GM18517 (cell line): ENCODE measurements around the gene CDCP1.
"Not testable (repeated sequence)": the region's sequence is repeated elsewhere in the genome, so short reads cannot be mapped to it uniquely, and the experiment has no call there.

ENCODE experiments used
- ATAC-seq: cut with Tn5 transposase; IDR thresholded peaks from one replicate; pipeline ENCODE4 v1.9.1; 2021; ENCODE audit warnings: mild to moderate bottlenecking, moderate library complexity; ENCODE audit not compliant: unreplicated experiment

The CDCP1 gene

GRCh38 chr3:45088543-45089358 lies 57.4 kb downstream of the CDCP1 start:
- ATAC-seq, result no peak

- ATAC-seq, result no peak
Observed at GRCh38 chr3:45087155-45087554, 59.0 kb downstream of the CDCP1 start.

GRCh38 chr3:45084820-45085816 lies 61.1 kb downstream of the CDCP1 start:
- no peak for ATAC-seq

GRCh38 chr3:45084361-45084760 lies 61.8 kb downstream of the CDCP1 start:
- ATAC-seq, result no peak

DNA sequence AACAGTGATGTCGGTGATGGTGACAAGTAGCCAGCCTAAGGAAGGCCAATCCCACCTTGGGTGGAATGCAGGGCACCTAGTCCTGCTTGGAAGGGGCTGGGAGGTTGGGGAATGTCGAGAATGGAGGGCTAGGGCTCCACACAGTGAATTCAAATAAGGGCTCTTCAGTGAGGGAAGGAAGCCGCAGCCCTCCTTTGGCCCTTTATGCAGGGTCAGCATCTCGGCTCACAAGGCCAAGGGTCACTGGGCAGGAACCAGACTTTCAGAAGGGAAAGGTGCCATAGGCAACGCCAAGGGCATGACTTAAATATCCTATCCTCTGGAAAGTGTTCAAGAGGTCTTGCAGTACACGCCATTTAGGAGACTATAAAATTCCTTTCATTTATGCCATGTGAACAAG lies 63.2 kb downstream of the CDCP1 start:
- no peak for ATAC-seq

GRCh38 chr3:45082142-45082538 lies 64.0 kb downstream of the CDCP1 start:
- no peak for ATAC-seq

DNA sequence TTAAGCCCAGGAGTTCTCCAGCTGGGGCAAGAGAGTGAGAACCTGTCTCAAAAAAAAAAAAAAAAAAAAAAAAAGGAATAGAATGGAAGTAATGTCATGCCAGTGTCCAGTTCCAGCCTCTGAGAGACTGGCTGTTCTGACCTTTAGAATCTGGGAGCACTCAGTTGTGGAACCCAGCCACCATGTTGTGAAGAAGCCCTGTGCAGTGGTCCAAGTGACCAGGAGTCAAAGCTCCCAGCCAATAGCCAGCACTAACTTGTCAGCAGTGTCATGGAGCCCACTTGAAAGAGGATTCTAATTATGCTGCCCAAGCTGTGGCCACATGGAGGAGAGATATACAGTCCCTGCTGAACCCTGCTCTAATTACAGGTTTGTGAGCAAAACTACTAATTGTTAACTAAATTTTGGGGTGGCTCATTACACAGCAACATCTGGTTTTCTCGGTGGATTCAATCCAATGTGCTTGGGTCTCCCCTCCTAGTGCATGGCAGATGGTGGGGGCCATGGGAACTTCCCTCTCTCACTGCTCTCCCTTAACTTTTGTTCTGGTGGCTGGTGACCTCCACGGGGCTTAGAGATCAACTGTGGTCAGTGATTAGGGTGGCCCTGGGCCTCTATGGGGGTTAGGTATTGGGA lies 64.6 kb downstream of the CDCP1 start:
- no peak for ATAC-seq

GRCh38 chr3:45080824-45081223 lies 65.4 kb downstream of the CDCP1 start:
- no peak for ATAC-seq

GRCh38 chr3:45079715-45080114 lies 66.5 kb downstream of the CDCP1 start:
- ATAC-seq, result no peak

GRCh38 chr3:45078910-45079522 lies 67.2 kb downstream of the CDCP1 start:
- ATAC-seq, result no peak

DNA sequence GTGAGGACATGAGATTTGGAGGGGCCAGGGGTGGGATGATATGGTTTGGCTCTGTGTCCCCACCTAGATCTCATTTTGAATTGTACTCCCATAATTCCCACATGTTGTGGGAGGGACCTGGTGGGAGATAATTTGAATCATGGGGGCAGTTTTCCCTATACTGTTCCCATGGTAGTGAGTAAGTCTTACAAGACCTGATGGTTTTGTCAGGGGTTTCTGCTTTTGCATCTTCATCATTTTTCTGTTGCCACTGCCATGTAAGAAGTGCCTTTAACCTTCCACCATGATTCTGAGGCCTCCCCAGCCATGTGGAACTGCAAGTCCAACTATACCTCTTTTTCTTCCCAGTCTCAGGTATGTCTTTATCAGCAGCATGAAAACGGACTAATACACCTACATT lies 67.9 kb downstream of the CDCP1 start:
- ATAC-seq, result not testable (repeated sequence)

DNA sequence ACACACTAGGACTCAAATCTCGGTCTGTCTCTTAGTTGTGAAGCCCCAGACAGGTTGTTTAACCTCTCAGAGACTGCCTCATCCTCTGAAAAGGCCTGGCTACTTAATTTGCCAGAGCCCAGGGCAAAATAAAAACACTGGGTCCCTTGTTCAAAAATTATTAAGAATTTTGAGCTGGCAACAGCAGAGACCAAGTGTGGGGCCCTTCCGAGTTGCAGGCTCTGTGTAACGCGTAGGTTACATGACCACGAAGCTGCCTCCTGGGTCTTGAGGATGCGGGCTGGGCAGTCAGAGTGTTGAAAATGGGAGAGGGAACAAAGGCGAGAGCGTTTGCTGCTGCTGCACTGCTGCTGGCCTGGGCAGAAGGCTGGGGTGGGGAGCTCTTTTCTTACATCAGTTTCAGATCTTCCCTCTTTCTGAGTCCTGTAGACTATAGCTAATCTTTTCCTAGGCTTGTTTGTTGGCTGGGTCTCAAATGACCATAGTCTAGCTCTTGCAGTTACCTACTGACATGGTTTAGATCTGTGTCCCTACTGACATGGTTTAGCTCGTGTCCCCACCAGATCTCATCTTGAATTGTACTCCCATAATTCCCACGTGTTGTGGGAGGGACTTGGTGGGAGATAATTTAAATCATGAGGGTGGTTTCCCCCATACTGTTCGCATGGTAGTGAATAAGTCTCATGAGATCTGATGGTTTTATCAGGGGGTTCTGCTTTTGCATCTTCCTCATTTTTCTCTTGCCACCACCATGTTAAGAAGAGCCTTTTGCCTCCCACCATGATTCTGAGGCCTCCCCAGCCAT lies 70.2 kb downstream of the CDCP1 start:
- no peak for ATAC-seq

GRCh38 chr3:45071075-45071474 lies 75.1 kb downstream of the CDCP1 start:
- no peak for ATAC-seq

DNA sequence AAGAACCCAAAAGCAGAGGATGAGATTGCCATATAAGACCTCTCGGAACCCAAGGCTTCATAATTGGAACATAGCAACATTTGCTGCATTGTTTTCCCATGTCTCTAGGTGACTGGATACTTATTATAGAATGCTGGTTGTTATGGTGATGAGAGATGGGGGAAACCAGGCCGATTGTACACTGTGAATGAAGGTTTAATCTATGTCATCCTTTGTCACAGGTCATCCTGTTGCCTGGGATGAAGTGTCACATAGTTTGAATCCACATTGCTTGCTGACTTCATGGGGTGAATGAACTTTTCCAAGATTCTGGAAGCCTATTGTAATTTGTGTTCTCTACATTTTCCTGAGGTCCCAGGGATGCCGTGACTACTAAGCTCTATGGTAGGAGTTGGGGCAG lies 78.2 kb downstream of the CDCP1 start:
- no peak for ATAC-seq

DNA sequence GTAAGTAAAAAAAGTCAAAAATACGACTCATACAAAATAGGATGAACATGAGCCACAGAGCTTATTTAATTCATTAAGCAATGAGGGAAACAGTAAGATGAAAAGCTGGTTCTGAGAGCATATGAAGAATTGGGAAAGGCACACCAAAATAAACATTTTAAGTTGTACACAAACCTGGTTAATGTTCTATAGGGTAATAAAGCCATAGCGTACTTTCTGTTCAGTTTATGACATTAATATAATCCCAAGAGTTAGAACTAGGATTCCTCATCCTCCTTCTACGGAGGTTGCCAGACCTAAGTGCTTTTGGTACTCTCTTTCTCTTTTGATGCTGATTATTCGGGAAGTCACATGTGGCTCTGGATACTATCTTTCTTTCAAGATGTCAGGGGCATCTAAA lies 78.7 kb downstream of the CDCP1 start:
- ATAC-seq, result no peak

- no peak for ATAC-seq
Observed at GRCh38 chr3:45066109-45066801, 79.9 kb downstream of the CDCP1 start.

DNA sequence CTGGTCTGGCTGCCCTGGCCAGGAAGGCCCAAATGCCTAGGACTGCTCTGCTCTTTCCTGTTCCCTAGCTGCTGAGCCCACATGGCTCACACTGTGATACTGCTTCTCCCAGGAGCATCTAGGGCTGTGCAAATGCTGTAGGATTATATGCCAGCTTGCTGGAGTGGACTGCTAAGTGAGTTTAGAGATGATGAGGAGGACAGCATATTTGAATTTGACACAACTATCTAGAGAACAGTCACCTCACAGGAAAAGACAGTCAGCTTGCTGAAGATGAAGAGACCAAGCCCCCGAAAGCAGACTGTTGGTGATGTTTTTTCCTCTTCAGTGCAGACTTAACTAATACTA lies 80.8 kb downstream of the CDCP1 start:
- ATAC-seq, result no peak

DNA sequence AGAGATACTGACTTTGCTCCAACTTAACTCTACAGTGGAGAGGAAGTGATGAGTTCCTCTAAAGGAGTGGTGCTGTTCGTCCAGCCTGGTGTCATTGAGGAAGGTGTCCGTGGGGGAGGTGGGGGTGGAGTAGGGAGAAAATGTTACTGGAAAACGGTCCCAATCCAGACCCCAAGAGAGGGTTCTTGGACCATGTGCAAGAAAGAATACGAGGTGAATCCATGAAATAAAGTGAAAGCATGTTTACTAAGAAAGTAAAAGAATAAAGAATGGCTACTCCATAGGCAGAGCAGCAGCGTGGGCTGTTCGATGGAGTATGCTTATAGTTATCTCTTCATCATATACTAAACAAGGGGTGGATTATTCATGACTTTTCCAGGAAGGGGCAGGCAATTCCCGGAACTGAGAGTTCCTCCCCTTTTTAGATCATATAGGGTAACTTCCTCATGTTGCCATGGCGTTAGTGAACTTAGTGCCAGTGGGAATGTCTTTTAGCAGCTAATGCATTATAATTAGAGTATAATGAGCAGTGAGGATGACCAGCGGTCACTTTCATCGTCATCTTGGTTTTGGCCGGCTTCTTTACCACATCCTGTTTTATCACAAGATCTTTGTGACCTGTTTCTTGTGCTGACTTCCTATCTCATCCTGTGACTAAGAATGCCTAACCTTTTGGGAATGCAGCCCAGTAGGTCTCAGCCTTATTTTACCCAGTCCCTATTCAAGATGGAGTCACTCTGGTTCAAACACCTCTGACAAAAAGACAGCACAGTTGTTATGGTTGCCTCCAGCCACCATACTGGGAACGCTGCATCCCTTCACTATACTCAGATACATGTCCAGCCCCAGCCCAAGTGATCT lies 81.4 kb downstream of the CDCP1 start:
- ATAC-seq, result no peak

DNA sequence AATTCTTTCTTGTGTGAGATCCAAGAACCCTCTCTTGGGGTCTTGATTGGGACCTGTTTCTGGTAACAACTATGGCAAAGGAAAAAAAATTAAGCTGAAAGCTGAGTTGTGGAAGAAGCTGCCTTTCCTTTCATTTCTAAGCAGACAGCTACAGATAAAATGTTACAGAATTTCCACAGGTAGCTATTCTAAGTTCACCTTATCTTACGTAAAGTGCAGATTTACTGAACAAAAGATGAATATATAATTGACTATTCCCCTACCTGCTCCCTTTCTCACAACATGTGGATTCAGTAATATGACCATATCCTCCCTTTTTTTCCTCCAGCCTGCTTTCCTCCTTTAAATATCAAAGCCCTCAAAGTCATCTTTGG lies 83.5 kb downstream of the CDCP1 start:
- no peak for ATAC-seq
